Dedifferentiated amniotic fluid mesenchymal stem cell (primary cell): ENCODE results near the gene ICE2.

Experiments used
- DNase-seq: peaks from one replicate; pipeline ENCODE4 v3.0.0-alpha.2; 2016; ENCODE audit errors: extremely low spot score

Gene ICE2

GRCh38 chr15:60493166-60493565, 14.2 kb upstream of the ICE2 start:
- no peak for DNase-seq

GRCh38 chr15:60486742-60487141, 7.8 kb upstream of the ICE2 start:
- DNase-seq, result no peak

- no peak for DNase-seq
Observed at GRCh38 chr15:60485365-60486055, 6.6 kb upstream of the ICE2 start.

- DNase-seq, result no peak
Observed at GRCh38 chr15:60483042-60483441, 4.1 kb upstream of the ICE2 start.

GRCh38 chr15:60480888-60481287, 1.9 kb upstream of the ICE2 start:
- DNase-seq, result no peak

GRCh38 chr15:60480149-60480548, 1.2 kb upstream of the ICE2 start:
- DNase-seq, result no peak

GRCh38 chr15:60479361-60480110, 594 bp upstream of the ICE2 start:
- DNase-seq, result no peak

- DNase-seq, result no peak
Observed at GRCh38 chr15:60477916-60478565, 901 bp downstream of the ICE2 start.

- DNase-seq, result no peak
Observed at GRCh38 chr15:60477164-60477563, 1.8 kb downstream of the ICE2 start.

- DNase-seq, result no peak
Observed at GRCh38 chr15:60476713-60477112, 2.2 kb downstream of the ICE2 start.

- no peak for DNase-seq
Observed at GRCh38 chr15:60473135-60473534, 5.8 kb downstream of the ICE2 start.

- DNase-seq, result no peak
Observed at GRCh38 chr15:60471314-60471713, 7.6 kb downstream of the ICE2 start.

GRCh38 chr15:60469893-60470641, 8.9 kb downstream of the ICE2 start:
- DNase-seq, result no peak

GRCh38 chr15:60464836-60465630, 13.9 kb downstream of the ICE2 start:
- no peak for DNase-seq

GRCh38 chr15:60462027-60462426, 16.9 kb downstream of the ICE2 start:
- no peak for DNase-seq

GRCh38 chr15:60460931-60461330, 18.0 kb downstream of the ICE2 start:
- DNase-seq, result no peak

- DNase-seq, result no peak
Observed at GRCh38 chr15:60458721-60459120, 20.2 kb downstream of the ICE2 start.

GRCh38 chr15:60457985-60458384, 21.0 kb downstream of the ICE2 start:
- no peak for DNase-seq

GRCh38 chr15:60454824-60455223, 24.1 kb downstream of the ICE2 start:
- no peak for DNase-seq

GRCh38 chr15:60448668-60449360, 30.1 kb downstream of the ICE2 start:
- DNase-seq, result no peak
